GM23248 (cell line): ENCODE data around the gene ITPKC. TPM values are rescaled to one million over a fixed set of nuclear protein-coding genes. Genes with fewer than 3 reads are reported as not detected.
"Not testable (repeated sequence)": the region's sequence is repeated elsewhere in the genome, so short reads cannot be mapped to it uniquely, and the experiment has no call there.

Experiments used
- DNase-seq: peaks from one replicate; pipeline ENCODE4 v3.0.0-alpha.2; 2015
- H2AFZ ChIP-seq: fragments of 200-600 bp; sonication (generic); 2 replicates; pipeline ENCODE4 v1.6.1; 2016; ENCODE audit warnings: antibody characterized with exemption
- H3F3A ChIP-seq: fragments of 200-600 bp; sonication (generic); 2 replicates; pipeline ENCODE4 v1.6.1; 2016; ENCODE audit warnings: mild to moderate bottlenecking, antibody characterized with exemption, mixed run types; ENCODE audit not compliant: insufficient read depth
- H3K27ac ChIP-seq: fragments of 200-600 bp; sonication (generic); 2 replicates; pipeline ENCODE4 v1.5.1; 2016; ENCODE audit warnings: mild to moderate bottlenecking
- H3K27me3 ChIP-seq: fragments of 200-600 bp; sonication (generic); replicated peaks from 2 replicates; pipeline ENCODE4 v1.6.1; 2016; ENCODE audit warnings: mild to moderate bottlenecking; ENCODE audit not compliant: insufficient read depth
- H3K36me3 ChIP-seq: fragments of 200-600 bp; sonication (generic); 2 replicates; pipeline ENCODE4 v1.6.1; 2016; ENCODE audit warnings: low read depth, mild to moderate bottlenecking
- H3K4me1 ChIP-seq: fragments of 200-600 bp; sonication (generic); 2 replicates; pipeline ENCODE4 v1.6.1; 2016; ENCODE audit warnings: mild to moderate bottlenecking; ENCODE audit not compliant: insufficient read depth
- H3K4me2 ChIP-seq: fragments of 200-600 bp; sonication (generic); one replicate; pipeline ENCODE4 v1.6.1; 2016; ENCODE audit warnings: mild to moderate bottlenecking; ENCODE audit not compliant: unreplicated experiment
- H3K4me3 ChIP-seq: fragments of 200-600 bp; sonication (generic); 2 replicates; pipeline ENCODE4 v1.5.1; 2016; ENCODE audit warnings: mild to moderate bottlenecking
- H3K79me2 ChIP-seq: fragments of 200-600 bp; sonication (generic); 2 replicates; pipeline ENCODE4 v1.6.1; 2016; ENCODE audit warnings: mild to moderate bottlenecking; ENCODE audit not compliant: insufficient read depth
- H3K9ac ChIP-seq: fragments of 200-600 bp; sonication (generic); 2 replicates; pipeline ENCODE4 v1.6.1; 2016; ENCODE audit warnings: mild to moderate bottlenecking
- H3K9me2 ChIP-seq: fragments of 200-600 bp; sonication (generic); 2 replicates; pipeline ENCODE4 v1.6.1; 2016; ENCODE audit warnings: mixed run types, mild to moderate bottlenecking, moderate library complexity; ENCODE audit not compliant: insufficient read depth
- H3K9me3 ChIP-seq: fragments of 200-600 bp; sonication (generic); one replicate; pipeline ENCODE4 v1.6.1; 2017; ENCODE audit warnings: low read depth
- H4K20me1 ChIP-seq: fragments of 200-600 bp; sonication (generic); 2 replicates; pipeline ENCODE4 v1.6.0; 2016; ENCODE audit not compliant: insufficient read depth
- EZH2 ChIP-seq: fragments of 200-600 bp; sonication (generic); IDR thresholded peaks from 2 replicates; pipeline ENCODE4 v1.6.1; 2018; ENCODE audit warnings: antibody characterized with exemption, mild to moderate bottlenecking; ENCODE audit not compliant: insufficient read depth, poor library complexity, severe bottlenecking
- EZH2phosphoT487 ChIP-seq: fragments of 200-600 bp; sonication (generic); IDR thresholded peaks from 2 replicates; pipeline ENCODE4 v1.6.1; 2018; ENCODE audit warnings: antibody characterized with exemption, moderate library complexity, mild to moderate bottlenecking, low read depth; ENCODE audit not compliant: insufficient read depth
- WGBS, 2 experiments: methylation state at CpG; one replicate each; pipeline ENCODE4 v1.1.6; 2015 to 2017; ENCODE audit warnings: low lambda C conversion rate in 2 of 2, low coverage in 1 of 2; ENCODE audit errors: missing lambda C conversion rate in 2 of 2; 5-methylcytosine and 5-hydroxymethylcytosine counted together
- in situ Hi-C: fragments of 300-500 bp; cut with MboI; formaldehyde crosslinking; loops from 2 replicates; pipeline ENCODE4 v1.15.0; 2020
- polyA plus RNA-seq: library from polyadenylated mRNA; unstranded; fragments of >200 nt; fragmentation: Nextera tagmentation; extraction: Ambion mirVana; gene quantifications from 2 replicates; pipeline ENCODE4 v1.2.1, GENCODE V29; 2016
- total RNA-seq: library from RNA; depleted of rRNA; stranded (reverse); fragments of >200 nt; shearing (Covaris generic); gene quantifications from 2 replicates; pipeline ENCODE4 v1.2.3, GENCODE V29; 2014

Gene ITPKC
- total and polyA plus RNA-seq, 2 experiments from 2014 or later, result 10.4 to 19.9 TPM

DNA sequence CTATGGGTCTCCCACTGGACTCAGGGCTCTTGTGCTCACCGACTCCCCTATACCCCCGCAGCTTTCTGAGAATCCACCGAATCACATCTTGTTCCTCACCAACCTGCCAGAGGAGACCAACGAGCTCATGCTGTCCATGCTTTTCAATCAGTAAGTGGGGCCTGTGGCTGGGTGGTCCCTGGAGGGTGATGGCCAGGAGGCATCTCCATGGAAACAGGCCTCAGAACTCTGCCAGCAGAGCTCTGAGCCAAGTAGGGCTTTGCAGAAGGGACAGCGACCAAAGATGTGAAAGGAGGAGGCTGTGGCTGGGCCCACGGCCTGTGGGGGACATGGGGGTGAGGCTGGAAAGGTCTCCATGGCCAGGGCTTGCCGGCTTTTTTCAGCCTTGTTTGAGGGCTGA lies 46.6 kb downstream of the ITPKC start:
- H3K4me2 ChIP-seq, result no peak overlapping the region
- no peaks in the 10 kb centered on the region for H3K9me2 ChIP-seq
- H4K20me1 ChIP-seq, result no peaks in the 10 kb centered on the region
- peaks cover 60% of the 10 kb centered on the region for H3K36me3 ChIP-seq
- H3F3A ChIP-seq, result 0 out of 2 replicates have a peak, but pooled peaks cover 5% of the 10 kb centered on the region
- no peak overlapping the region for H3K9ac ChIP-seq
- DNase-seq, result no peak
- no peaks in the 10 kb centered on the region for H3K4me1 ChIP-seq
- peaks cover 34% of the 10 kb centered on the region for H3K79me2 ChIP-seq
- H3K9me3 ChIP-seq, result no peaks in the 10 kb centered on the region
- no peak overlapping the region for H3K27ac ChIP-seq
- in situ Hi-C loops, result no loop called here
- WGBS, 2 experiments, result 96 to 97% methylated on average over 7 of the region's 7 CpGs
- TF ChIP-seq EZH2, result no peak
- no peak for TF ChIP-seq EZH2phosphoT487
- no peak overlapping the region for H2AFZ ChIP-seq
- no peaks in the 10 kb centered on the region for H3K27me3 ChIP-seq
- H3K4me3 ChIP-seq, result no peak overlapping the region

DNA sequence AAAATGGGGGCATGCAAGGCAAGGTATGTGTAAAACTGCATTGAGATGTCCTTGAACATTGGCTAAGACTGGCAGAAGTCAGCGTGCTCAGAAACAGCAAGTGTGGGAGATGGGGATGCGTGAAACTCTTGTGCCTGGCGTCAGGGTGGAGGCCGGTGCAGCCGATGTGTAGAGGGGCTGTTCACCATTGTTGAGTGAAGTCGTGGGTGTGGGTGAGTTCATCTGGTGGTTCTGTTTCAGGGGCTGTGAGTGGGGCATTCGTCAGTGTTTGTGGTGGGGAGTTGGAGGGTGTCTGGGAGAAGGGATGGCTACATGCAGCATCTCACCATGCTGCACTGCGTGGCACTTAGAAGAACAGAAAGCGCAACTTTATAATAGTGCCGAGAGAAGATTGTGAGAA lies 47.1 kb downstream of the ITPKC start:
- H3K27ac ChIP-seq, result no peak overlapping the region
- H3F3A ChIP-seq, result 0 out of 2 replicates have a peak, but pooled peaks cover 5% of the 10 kb centered on the region
- no peaks in the 10 kb centered on the region for H3K27me3 ChIP-seq
- no peak for DNase-seq
- H3K9me2 ChIP-seq, result no peaks in the 10 kb centered on the region
- TF ChIP-seq EZH2 (no peak), EZH2phosphoT487 (no peak)
- no peak overlapping the region for H3K4me2 ChIP-seq
- H2AFZ ChIP-seq, result no peak overlapping the region
- in situ Hi-C loops, result no loop called here
- H3K4me3 ChIP-seq, result no peak overlapping the region
- H3K36me3 ChIP-seq, result peaks cover 57% of the 10 kb centered on the region
- H3K79me2 ChIP-seq, result peaks cover 30% of the 10 kb centered on the region
- no peak overlapping the region for H3K9ac ChIP-seq
- no peaks in the 10 kb centered on the region for H4K20me1 ChIP-seq
- WGBS, 2 experiments, result 89 to 94% methylated on average over 10 of the region's 10 CpGs
- H3K4me1 ChIP-seq, result no peaks in the 10 kb centered on the region
- no peaks in the 10 kb centered on the region for H3K9me3 ChIP-seq

- H3F3A ChIP-seq, H3K4me2 ChIP-seq, H3K27ac ChIP-seq, H3K27me3 ChIP-seq, H3K9me3 ChIP-seq, in situ Hi-C loops, H3K4me3 ChIP-seq, H3K4me1 ChIP-seq, H3K9ac ChIP-seq, H3K9me2 ChIP-seq, H4K20me1 ChIP-seq, H2AFZ ChIP-seq, DNase-seq: not testable (repeated sequence)
- Histone ChIP-seq H3K79me2 (0 out of 2 replicates have a peak, but pooled peaks cover 11% of the 10 kb centered on the region), H3K36me3 (peaks cover 42% of the 10 kb centered on the region)
- WGBS, 2 experiments, result 91 to 97% methylated on average over 13 of the region's 13 CpGs
Measured at GRCh38 chr19:40766385-40766784, 49.5 kb downstream of the ITPKC start.

- DNase-seq, result no peak
- 79 to 87% methylated on average over 5 of the region's 5 CpGs for WGBS, 2 experiments
- Histone ChIP-seq H3K4me1 (no peaks in the 10 kb centered on the region), H3K79me2 (no peaks in the 10 kb centered on the region), H3K27ac (no peak overlapping the region), H3K9me3 (no peaks in the 10 kb centered on the region), H3F3A (0 out of 2 replicates have a peak, but pooled peaks cover 5% of the 10 kb centered on the region), H3K4me3 (no peak overlapping the region), H3K36me3 (peaks cover 21% of the 10 kb centered on the region; the same call in 1 of the 2 replicates), H4K20me1 (no peaks in the 10 kb centered on the region), H2AFZ (no peak overlapping the region), H3K27me3 (no peaks in the 10 kb centered on the region), H3K4me2 (no peak overlapping the region), H3K9ac (no peak overlapping the region), H3K9me2 (no peaks in the 10 kb centered on the region)
- in situ Hi-C loops, result no loop called here
- TF ChIP-seq EZH2 (no peak), EZH2phosphoT487 (no peak)
Measured at GRCh38 chr19:40768869-40769268, 52.0 kb downstream of the ITPKC start.

GRCh38 chr19:40771101-40771862 lies 54.4 kb downstream of the ITPKC start:
- WGBS, 2 experiments, result 87 to 89% methylated on average over 10 of the region's 10 CpGs
- H3K27me3 ChIP-seq, H3K4me3 ChIP-seq, in situ Hi-C loops, H3K9ac ChIP-seq, H2AFZ ChIP-seq, H3K9me3 ChIP-seq, H3K4me2 ChIP-seq, DNase-seq, H3F3A ChIP-seq, H3K79me2 ChIP-seq, H3K36me3 ChIP-seq, H3K27ac ChIP-seq, H3K4me1 ChIP-seq, H3K9me2 ChIP-seq, H4K20me1 ChIP-seq: not testable (repeated sequence)
